ENCODE data around the gene HFM1. TPM values are rescaled to one million over a fixed set of nuclear protein-coding genes. Genes with fewer than 3 reads are reported as not detected.

The HFM1 gene
- total RNA-seq, 3 donors from 2014 or later (not counting 1 experiment from before 2014, with no cell fraction given), result 0.86 TPM; not detected in 2

Other genes with a start within 250 kb of the HFM1 start
- gene CDC7, start 96.0 kb upstream of the HFM1 start, total RNA-seq, result 10 to 100 TPM in 1 of 3 donors, 1 to 10 TPM in 2; 7.2 to 11.4 (median 7.9) TPM